Embryonic facial prominence (tissue), 1 donor: Measurements from ENCODE around the gene POLR1A.

Experiments
- DNase-seq: peaks from one replicate; pipeline ENCODE4 v3.0.0-alpha.2; 2016; ENCODE audit errors: extremely low spot score

POLR1A gene

GRCh38 chr2:86038291-86039081 is 67.2 kb downstream of the POLR1A start:
- no peak for DNase-seq

- no peak for DNase-seq
These were observed 67.9 kb downstream of the POLR1A start for GRCh38 chr2:86037795-86038192.

- DNase-seq = no peak
These were observed 68.4 kb downstream of the POLR1A start for GRCh38 chr2:86037141-86037794.

GRCh38 chr2:86036669-86037138 is 69.0 kb downstream of the POLR1A start:
- DNase-seq = no peak

GRCh38 chr2:86035883-86036668 is 69.6 kb downstream of the POLR1A start:
- DNase-seq = peak; percentile 28

- DNase-seq = no peak
These were observed 70.3 kb downstream of the POLR1A start for GRCh38 chr2:86035376-86035882.

GRCh38 chr2:86033751-86034692 is 71.7 kb downstream of the POLR1A start:
- DNase-seq = no peak

GRCh38 chr2:86032861-86033595 is 72.7 kb downstream of the POLR1A start:
- no peak for DNase-seq

- DNase-seq = no peak
These were observed 74.1 kb downstream of the POLR1A start for GRCh38 chr2:86031606-86032005.

GRCh38 chr2:86031151-86031550 is 74.5 kb downstream of the POLR1A start:
- DNase-seq = no peak

GRCh38 chr2:86029873-86030272 is 75.8 kb downstream of the POLR1A start:
- no peak for DNase-seq

GRCh38 chr2:86028766-86029381 is 76.8 kb downstream of the POLR1A start:
- no peak for DNase-seq

- no peak for DNase-seq
These were observed 77.5 kb downstream of the POLR1A start for GRCh38 chr2:86027922-86028765.

- DNase-seq = no peak
These were observed 78.3 kb downstream of the POLR1A start for GRCh38 chr2:86027196-86027921.

- no peak for DNase-seq
These were observed 79.0 kb downstream of the POLR1A start for GRCh38 chr2:86026744-86027065.

GRCh38 chr2:86025976-86026743 is 79.5 kb downstream of the POLR1A start:
- no peak for DNase-seq

- DNase-seq = no peak
These were observed 80.4 kb downstream of the POLR1A start for GRCh38 chr2:86025229-86025820.
